Measurements from ENCODE around the gene CXCR1.

The CXCR1 gene

DNA sequence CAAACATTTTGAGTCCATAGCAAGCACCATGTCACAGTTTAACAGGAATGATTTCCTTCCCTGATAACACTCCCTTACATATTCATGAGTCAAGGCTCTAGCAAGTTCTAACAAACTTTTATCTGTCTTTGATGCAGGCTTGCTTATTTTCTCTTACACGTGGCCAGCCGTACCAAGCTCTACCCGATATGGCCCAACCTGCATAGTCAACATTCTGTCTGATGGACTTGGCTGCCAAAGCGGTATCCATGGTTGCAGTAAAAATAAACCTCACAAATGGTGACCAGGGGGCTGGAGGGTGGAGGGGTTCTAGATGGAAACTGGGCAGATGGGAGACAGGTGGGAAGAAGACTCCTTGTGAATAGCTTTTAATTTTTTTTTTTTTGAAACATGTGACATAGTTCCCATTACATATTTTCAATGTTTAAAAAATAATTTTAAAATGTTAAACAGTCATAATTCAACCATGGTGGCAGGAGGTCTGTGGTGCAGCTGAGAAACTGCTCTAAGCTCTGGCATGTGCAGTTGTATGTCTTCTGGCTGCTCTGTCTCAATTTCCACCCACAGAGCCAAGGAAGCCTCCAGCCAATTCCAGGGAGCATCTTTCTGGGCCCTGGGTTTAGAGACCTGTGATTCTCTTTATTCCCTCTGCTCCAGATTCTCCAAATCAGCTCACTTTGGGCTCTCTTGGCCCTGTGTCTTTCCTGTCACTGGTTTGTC, 20.7 kb upstream of the CXCR1 start:
- TF ChIP-seq, protein P1, sequence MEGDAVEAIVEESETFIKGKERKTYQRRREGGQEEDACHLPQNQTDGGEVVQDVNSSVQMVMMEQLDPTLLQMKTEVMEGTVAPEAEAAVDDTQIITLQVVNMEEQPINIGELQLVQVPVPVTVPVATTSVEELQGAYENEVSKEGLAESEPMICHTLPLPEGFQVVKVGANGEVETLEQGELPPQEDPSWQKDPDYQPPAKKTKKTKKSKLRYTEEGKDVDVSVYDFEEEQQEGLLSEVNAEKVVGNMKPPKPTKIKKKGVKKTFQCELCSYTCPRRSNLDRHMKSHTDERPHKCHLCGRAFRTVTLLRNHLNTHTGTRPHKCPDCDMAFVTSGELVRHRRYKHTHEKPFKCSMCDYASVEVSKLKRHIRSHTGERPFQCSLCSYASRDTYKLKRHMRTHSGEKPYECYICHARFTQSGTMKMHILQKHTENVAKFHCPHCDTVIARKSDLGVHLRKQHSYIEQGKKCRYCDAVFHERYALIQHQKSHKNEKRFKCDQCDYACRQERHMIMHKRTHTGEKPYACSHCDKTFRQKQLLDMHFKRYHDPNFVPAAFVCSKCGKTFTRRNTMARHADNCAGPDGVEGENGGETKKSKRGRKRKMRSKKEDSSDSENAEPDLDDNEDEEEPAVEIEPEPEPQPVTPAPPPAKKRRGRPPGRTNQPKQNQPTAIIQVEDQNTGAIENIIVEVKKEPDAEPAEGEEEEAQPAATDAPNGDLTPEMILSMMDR (IDR thresholded peaks at IDR 0.05; ENCODE audit: insufficient read depth, low read length), result no peak
- TF ChIP-seq SPI1 (IDR thresholded peaks at IDR 0.05; ENCODE audit: borderline replicate concordance, low read depth) (no peak), POLR2AphosphoS5 (IDR thresholded peaks at IDR 0.05; ENCODE audit: low read depth) (no peak), GABPA (IDR thresholded peaks at IDR 0.05; ENCODE audit: low read depth) (no peak)
- TF ChIP-seq, protein P2, sequence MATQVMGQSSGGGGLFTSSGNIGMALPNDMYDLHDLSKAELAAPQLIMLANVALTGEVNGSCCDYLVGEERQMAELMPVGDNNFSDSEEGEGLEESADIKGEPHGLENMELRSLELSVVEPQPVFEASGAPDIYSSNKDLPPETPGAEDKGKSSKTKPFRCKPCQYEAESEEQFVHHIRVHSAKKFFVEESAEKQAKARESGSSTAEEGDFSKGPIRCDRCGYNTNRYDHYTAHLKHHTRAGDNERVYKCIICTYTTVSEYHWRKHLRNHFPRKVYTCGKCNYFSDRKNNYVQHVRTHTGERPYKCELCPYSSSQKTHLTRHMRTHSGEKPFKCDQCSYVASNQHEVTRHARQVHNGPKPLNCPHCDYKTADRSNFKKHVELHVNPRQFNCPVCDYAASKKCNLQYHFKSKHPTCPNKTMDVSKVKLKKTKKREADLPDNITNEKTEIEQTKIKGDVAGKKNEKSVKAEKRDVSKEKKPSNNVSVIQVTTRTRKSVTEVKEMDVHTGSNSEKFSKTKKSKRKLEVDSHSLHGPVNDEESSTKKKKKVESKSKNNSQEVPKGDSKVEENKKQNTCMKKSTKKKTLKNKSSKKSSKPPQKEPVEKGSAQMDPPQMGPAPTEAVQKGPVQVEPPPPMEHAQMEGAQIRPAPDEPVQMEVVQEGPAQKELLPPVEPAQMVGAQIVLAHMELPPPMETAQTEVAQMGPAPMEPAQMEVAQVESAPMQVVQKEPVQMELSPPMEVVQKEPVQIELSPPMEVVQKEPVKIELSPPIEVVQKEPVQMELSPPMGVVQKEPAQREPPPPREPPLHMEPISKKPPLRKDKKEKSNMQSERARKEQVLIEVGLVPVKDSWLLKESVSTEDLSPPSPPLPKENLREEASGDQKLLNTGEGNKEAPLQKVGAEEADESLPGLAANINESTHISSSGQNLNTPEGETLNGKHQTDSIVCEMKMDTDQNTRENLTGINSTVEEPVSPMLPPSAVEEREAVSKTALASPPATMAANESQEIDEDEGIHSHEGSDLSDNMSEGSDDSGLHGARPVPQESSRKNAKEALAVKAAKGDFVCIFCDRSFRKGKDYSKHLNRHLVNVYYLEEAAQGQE (IDR thresholded peaks at IDR 0.05; ENCODE audit: insufficient replicate concordance, low read depth), result no peak
- no peak overlapping the region for H3K27ac ChIP-seq (replicated peaks)
- no peak for DNase-seq (ENCODE audit: low read depth in 1 of 2, low spot score in 1 of 2)

DNA sequence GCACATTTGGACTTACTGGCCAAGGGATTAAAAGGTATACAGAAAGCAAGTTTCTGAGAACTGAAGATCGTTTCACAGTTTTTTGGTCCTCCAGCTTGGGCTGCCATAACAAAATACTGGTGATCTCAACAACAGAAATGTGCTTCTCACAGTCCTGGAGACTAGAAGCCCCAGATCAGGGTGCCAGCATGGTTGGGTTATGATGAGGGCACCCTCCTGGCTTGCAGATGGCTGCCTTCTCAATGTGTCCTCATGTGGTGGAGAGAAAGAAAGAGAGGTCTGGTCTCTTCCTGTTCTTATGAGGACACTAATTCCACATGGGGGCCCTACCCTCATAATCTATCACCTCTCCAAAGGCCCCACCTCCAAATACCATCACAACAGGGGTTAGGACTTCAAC, 20.1 kb upstream of the CXCR1 start:
- H3K27ac ChIP-seq (replicated peaks), result no peak overlapping the region
- H3K27me3 ChIP-seq (ENCODE audit: insufficient read depth, poor library complexity, severe bottlenecking), result no peaks in the 10 kb centered on the region
- no peak overlapping the region for H3K4me3 ChIP-seq (replicated peaks; ENCODE audit: insufficient read depth, low read length)
- TF ChIP-seq, protein P1 (IDR thresholded peaks at IDR 0.05; ENCODE audit: insufficient read depth, low read length), result no peak
- TF ChIP-seq GABPA (IDR thresholded peaks at IDR 0.05; ENCODE audit: low read depth) (no peak), POLR2AphosphoS5 (IDR thresholded peaks at IDR 0.05; ENCODE audit: low read depth) (no peak), SPI1 (IDR thresholded peaks at IDR 0.05; ENCODE audit: borderline replicate concordance, low read depth) (no peak)
- TF ChIP-seq, protein P2 (IDR thresholded peaks at IDR 0.05; ENCODE audit: insufficient replicate concordance, low read depth), result no peak
- DNase-seq (ENCODE audit: low read depth in 1 of 2, low spot score in 1 of 2), result no peak

More for the DNA sequence above, 20.7 kb upstream of the CXCR1 start:
- Histone ChIP-seq H3K4me3 (replicated peaks; ENCODE audit: insufficient read depth, low read length) (no peak overlapping the region), H3K27me3 (ENCODE audit: insufficient read depth, poor library complexity, severe bottlenecking) (no peaks in the 10 kb centered on the region)

DNA sequence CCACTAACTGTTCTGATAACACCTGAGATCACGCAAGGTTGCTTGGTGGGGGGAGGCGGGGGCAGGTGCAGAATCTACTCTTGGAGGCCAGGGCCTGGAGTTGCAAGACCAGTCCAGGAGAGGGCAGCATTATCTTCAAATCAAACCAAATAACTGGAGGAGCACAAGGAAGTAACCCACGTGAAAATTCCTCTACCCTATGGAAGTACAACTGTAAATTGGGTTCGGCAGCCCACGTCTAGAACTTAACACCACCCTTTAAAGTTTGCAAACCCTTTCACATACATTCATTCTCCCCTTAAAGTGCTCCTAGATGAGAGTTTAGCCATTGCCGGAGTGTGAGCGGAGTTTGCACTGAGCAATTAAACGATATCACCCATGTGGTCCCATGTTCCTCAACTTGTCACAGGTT, 19.6 kb upstream of the CXCR1 start:
- H3K27me3 ChIP-seq (ENCODE audit: insufficient read depth, poor library complexity, severe bottlenecking), result no peaks in the 10 kb centered on the region
- H3K27ac ChIP-seq (replicated peaks), result no peak overlapping the region
- DNase-seq (ENCODE audit: low read depth in 1 of 2, low spot score in 1 of 2), result peak; percentile 73 to 79
- no peak overlapping the region for H3K4me3 ChIP-seq (replicated peaks; ENCODE audit: insufficient read depth, low read length)
- TF ChIP-seq, protein P1 (IDR thresholded peaks at IDR 0.05; ENCODE audit: insufficient read depth, low read length), result peak; percentile 67
- no peak for TF ChIP-seq POLR2AphosphoS5 (IDR thresholded peaks at IDR 0.05; ENCODE audit: low read depth)

DNA sequence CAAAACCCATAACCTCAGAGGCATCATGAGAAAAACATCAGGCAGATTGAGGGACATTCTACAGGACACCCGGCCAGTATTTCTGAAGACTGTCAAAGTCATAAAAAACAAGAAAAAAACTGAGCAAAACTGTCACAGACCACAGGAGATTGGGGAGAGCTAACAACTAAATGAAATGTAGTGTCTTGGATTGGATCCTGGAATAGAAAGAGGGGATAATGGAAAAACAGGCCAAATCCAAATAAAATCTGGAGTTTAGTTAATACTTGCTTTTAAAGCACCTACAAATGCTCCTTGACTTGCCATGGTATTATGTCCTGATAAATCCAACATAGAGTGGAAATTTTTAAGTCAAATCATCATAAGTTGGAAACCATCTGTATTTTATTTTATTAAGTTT, 17.6 kb upstream of the CXCR1 start:
- TF ChIP-seq SPI1 (IDR thresholded peaks at IDR 0.05; ENCODE audit: borderline replicate concordance, low read depth), result no peak
- Histone ChIP-seq H3K27ac (replicated peaks) (no peak overlapping the region), H3K27me3 (ENCODE audit: insufficient read depth, poor library complexity, severe bottlenecking) (no peaks in the 10 kb centered on the region), H3K4me3 (replicated peaks; ENCODE audit: insufficient read depth, low read length) (no peak overlapping the region)
- no peak for DNase-seq (ENCODE audit: low read depth in 1 of 2, low spot score in 1 of 2)

Data from HL-60 (cell line).